H1 (cell line): ENCODE results near the gene TENT4A.

Experiments used
- CTCF ChIP-seq, 3 experiments: IDR thresholded peaks; 1 replicate in 2 of 3; 2 replicates in 1 of 3; pipeline versions ENCODE4 v1.5.1 to v1.6.1; 2011; ENCODE audit warnings: low read length in 3 of 3, mild to moderate bottlenecking in 3 of 3, inconsistent platforms in 2 of 3, low read depth in 1 of 3, moderate library complexity in 1 of 3; ENCODE audit not compliant: insufficient read depth in 1 of 3; ENCODE audit errors: control extremely low read depth in 1 of 3
- TAF1 ChIP-seq: IDR thresholded peaks from 2 replicates; pipeline ENCODE4 v1.6.1; 2011; ENCODE audit warnings: mild to moderate bottlenecking, low read depth, low read length

GRCh38 chr5:6723122-6723815, 10.0 kb downstream of the TENT4A start:
- no peak for TF ChIP-seq CTCF (IDR thresholded peaks at IDR 0.05; ENCODE audit: control extremely low read depth in 1 of 3, insufficient read depth in 1 of 3, low read depth in 1 of 3, low read length in 3 of 3)
- TF ChIP-seq TAF1 = no peak
